ENCODE measurements around the gene NDUFA11.
"Not testable (repeated sequence)": the region's sequence is repeated elsewhere in the genome, so short reads cannot be mapped to it uniquely, and the experiment has no call there.

Gene NDUFA11

GRCh38 chr19:5884065-5884811, 19.4 kb downstream of the NDUFA11 start:
- DNase-seq: peak; percentile 28 to 59 (median 52)

DNA sequence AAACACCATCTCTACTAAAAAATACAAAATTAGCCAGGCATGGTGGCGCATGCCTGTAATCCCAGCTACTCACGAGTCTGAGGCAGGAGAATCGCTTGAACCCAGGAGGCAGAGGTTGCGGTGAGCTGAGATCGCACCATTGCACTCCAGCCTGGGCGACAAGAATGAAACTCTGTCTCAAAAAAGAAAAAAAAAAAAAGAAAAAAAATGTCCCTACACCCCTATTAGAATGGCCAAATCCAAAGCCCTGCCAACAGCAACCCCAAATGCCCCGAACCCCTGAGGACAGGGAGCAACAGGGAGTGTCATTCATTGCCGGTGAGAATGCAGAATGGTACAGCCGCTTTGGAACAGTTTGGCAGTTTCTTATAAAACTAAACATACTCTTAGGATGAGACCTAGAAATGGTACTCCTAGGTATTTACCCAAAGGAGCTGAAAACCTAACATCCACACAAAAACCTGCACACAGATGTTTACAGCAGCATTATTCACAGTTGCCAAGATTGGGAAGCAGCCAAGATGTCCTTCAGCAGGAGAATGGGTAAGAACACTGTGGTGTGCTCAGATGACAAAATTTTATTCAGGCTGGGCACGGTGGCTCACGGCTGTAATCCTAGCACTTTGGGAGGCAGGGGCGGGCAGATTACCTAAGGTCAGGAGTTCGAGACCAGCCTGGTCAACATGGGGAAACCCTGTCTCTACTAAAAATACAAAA, 20.3 kb downstream of the NDUFA11 start:
- DNase-seq: not testable (repeated sequence)

DNA sequence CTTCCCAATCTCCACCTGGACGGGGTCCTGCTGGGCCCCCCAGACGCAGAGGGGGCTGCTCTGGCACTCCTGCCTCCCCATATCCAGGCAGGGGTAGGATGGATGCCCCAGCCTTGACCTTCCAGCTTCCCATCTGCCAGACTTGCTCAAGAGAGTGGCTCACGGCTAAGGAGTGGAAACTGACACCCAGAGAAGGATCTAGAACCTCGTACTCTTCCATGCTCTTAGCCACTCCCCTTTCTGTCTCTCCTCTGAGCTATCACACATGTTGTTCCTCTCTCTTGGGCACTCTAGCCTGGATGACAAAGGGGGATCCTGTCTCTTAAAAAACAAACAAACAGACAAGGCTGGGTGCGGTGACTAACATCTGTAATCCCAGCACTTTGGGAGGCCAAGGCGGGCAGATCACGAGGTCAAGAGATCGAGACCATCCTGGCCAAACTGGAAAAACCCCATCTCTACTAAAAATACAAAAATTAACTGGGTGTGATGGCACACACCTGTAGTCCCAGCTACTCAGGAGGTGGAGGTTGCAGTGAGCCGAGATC, 21.1 kb downstream of the NDUFA11 start:
- DNase-seq: no peak

- no peak for DNase-seq
These were observed 21.9 kb downstream of the NDUFA11 start for GRCh38 chr19:5881543-5882299.

GRCh38 chr19:5880604-5881078, 22.9 kb downstream of the NDUFA11 start:
- DNase-seq: peak in 1 of 3 donors; percentile 28

- no peak for DNase-seq
These were observed 23.4 kb downstream of the NDUFA11 start for GRCh38 chr19:5880196-5880595.

- no peak for DNase-seq
These were observed 25.7 kb downstream of the NDUFA11 start for GRCh38 chr19:5877882-5878281.

DNA sequence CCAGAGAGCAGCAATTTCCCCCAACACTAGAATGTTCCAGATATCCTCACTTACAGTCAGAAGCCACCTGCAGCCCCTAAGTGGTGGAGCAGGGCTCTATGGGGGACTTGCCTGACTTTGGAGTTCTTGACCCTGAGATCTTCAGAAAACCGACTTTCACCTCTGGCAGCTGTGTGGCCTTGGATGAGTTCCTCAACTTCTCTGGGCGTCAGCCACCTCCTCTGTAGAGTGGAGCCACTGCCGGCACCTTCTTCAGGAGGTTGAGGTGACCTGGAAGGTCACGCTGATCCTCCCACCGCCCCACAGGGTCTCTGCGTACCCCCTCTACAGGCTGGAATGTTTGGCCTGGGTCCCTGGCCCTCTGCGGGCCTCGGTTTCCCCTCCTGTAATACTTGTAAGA, 26.2 kb downstream of the NDUFA11 start:
- no peak for DNase-seq

- peak; percentile 48 to 61 (median 55) for DNase-seq
These were observed 29.1 kb downstream of the NDUFA11 start for GRCh38 chr19:5874496-5874895.

- DNase-seq: no peak
These were observed 29.9 kb downstream of the NDUFA11 start for GRCh38 chr19:5873617-5874199.

DNA sequence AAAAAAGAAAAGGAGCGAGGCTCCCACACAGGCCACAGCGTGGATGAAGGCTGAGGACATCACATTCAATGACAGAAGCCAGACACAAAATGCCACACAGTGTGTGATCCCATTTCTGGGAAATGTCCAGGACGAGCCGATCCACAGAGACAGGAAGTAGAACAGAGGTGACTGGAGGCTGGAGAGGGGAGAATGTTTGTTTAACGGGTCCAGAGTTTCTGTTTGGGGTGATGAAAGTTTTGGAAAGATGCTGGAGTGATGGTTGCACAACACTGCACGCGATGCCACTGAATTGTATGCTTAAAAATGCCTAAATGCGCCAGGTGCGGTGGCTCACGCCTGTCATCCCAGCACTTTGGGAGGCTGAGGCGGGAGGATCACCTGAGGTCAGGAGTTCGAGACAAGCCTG, 32.6 kb downstream of the NDUFA11 start:
- no peak for DNase-seq

GRCh38 chr19:5867201-5868136, 36.1 kb downstream of the NDUFA11 start:
- DNase-seq: no peak

DNA sequence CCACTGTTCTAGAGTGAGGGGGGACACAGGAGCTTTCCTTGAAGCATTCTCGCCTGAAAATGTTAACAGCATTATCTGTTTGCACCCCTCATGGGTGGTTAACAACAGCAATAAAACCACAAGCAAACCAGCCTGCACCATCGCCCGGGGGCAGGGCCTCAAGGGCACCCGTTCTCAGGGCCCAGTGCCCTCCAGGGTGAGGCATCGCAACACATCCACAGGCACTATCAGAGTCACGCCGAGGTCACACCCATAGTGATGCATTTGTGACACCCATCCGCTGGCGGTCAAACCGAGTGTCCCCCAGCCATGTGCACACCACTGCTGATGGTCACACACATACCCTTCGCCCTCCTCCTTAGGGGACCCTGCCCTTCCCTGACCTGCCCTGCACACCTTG, 37.8 kb downstream of the NDUFA11 start:
- DNase-seq: no peak

- DNase-seq: no peak
These were observed 38.7 kb downstream of the NDUFA11 start for GRCh38 chr19:5864725-5865486.

DNA sequence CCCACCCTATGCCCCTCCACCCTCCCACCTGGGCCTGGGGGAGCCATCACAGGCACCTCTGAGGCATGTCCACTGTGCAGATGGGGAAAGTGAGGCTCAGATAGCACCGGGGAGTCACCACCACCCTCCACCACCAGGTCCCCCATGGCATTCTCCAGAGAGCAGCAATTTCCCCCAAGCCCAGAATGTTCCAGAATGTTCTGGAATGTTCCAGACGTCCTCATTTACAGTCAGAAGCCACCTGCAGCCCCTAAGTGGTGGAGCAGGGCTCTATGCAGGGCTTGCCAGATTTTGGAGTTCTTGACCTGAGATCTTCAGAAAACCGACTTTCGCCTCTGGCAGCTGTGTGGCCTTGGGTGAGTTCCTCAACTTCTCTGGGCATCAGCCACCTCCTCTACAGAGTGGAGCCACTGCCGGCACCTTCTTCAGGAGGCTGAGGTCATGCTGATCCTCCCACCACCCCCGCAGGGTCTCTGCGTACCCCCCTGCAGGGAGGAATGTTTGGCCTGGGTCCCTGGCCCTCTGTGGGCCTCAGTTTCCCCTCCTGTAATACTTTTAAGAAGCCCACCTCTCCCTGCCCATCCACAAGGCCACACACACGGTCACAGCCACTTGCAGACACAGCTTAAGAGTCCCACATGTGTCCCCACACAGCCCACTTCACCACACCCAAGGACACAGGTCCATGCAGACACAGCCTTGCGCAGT, 39.4 kb downstream of the NDUFA11 start:
- no peak for DNase-seq

DNA sequence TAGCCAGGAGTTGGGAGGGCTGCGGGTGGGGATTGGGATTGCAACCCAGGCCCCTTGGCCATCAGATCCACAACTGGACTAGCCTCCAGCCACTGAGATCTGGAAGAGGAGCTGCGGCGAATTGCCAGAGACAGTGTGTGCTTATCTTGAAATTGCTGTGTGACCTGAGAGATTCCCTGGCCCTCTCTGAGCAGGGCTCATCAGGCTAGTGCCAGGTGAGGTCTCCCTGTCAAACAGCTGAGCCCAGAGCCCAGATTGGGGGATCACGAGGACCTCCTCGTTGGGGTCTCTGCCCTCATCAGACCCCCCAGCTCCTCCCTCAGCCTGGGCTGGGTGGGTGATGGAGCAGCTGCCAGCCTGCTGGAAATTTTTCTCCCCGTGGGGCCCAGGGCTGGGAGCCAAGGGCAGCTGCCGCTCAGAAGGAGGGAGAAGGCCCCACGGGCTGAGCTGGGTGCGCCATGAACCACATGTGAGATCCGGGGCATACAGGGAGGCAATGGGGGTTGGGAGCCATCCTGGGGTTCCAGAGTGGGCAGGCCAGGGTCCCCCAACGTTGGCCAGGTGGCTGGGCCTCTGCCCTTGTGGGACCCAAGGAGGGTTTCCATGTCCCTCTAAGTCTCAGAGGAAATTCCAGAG, 40.4 kb downstream of the NDUFA11 start:
- DNase-seq: no peak

DNA sequence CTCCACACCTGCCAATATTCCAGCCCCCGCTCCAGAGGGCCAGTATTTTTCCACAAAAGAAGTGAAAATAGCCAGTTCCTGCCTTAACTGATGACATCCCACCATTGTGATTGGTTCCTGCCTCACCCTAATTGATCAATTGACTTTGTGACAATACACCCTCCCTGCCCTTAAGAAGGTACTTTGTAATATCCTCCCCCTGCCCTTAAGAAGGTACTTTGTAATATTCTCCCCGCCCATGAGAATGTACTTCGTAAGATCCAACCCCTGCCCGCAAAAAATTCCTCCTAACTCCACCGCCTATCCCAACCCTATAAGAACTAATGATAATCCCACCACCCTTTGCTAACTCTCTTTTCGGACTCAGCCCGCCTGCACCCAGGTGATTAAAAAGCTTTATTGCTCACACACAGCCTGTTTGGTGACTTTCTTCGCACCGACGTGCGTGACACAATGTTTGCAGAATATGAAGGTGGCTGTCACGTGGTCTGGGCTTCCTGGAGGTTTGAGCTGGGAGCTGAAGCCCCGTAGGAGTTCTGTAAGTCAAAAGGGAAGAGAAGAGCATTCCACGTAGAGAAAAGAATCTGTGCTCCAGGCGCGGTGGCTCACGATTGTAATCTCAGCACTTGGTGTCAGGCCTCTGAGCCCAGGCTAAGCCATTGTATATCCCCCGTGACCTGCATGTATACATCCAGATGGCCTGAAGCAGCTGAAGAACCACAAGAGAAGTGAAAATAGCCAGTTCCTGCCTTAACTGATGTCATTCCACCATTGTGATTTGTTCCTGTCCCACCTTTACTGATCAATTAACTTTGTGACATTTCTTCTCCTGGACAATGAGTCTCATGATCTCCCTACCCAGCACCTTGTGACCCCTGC, 46.1 kb downstream of the NDUFA11 start:
- DNase-seq: no peak

GRCh38 chr19:5855151-5855550, 48.4 kb downstream of the NDUFA11 start:
- not testable (repeated sequence) for DNase-seq

DNA sequence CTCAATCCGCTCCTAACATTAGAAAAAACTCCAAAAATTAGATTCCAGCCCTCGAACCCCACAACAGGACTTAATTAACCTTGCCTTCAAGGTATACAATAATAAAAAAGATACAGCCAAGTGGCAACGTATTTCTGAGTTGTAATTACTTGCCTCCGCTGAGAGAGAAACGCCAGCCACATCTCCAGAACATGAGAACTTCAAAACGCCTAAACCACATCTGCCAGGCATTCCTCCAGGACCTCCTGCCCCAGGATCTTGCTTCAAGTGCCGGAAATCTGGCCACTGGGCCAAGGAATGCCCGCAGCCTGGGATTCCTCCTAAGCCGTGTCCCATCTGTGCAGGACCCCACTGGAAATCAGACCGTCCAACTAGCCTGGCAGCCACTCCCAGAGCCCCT, 49.5 kb downstream of the NDUFA11 start:
- not testable (repeated sequence) for DNase-seq

All from suppressor macrophage treated with lipopolysaccharide for 1 hour (primary cell).